ENCODE measurements around the gene TRMT6.

Gene TRMT6

DNA sequence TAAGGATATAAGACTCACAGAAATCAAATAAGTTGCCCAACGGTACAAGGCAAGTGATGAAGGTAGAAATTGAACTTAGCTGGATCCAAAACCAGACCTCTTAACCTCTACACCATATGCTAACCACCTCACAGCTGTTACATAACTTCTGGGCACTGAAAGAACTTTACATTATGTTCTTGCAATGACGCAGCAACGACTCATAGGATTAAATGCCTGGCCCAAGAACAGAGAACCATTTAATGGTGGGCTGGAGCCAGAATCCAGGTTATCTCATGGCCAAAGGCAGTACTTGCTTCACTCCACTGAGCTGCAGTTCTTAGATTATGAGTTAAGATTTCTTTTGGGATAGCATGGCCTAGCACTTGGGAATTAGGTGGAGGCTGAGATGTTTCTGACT, 4.4 kb downstream of the TRMT6 start:
- no peak for DNase-seq

DNA sequence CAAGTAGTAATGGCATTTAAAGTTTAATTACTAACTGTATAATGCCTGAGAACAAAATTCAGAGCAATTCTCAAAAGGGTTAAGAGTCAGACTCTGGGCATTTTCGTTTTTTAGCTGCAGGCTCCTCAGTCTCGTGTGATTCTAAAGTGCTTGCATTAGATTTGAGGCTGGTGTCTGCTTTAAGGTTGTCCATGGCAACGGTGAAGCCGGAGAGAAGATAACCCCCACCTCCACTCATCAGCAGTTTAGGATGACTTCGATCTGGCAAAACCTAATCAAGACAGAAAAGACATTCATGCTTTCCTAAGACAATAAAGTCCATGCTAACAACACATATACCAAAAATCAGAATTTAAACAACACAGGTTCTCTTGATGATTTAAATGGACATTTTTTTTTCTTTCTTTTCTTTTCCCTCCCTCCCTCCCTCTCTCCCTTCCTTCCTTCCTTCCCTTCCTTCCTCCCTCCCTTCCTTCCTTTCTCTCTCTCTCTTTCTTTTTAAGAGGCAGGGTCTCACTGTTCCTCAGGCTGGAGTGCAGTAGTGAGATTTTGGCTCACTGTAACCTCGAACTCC, 11.8 kb downstream of the TRMT6 start:
- no peak for DNase-seq

DNA sequence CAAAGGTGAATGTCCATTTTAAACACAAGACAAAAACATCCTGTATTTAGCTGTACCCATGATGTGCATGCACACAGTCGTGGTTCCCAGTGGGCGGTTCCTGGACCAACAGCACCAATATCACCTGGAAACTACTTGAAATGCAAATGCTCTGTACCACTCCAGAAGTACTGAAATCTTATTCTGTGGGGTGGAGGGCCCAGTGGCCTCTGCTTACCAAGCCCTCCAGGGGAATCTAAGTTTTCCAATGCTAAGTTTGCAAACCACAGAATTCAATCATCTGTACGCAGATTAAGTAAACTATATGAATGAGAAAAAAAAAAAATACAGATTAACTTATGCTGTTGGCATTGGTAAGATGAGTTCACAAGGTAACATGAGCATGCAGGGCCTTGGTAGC, 14.1 kb downstream of the TRMT6 start:
- no peak for DNase-seq

DNA sequence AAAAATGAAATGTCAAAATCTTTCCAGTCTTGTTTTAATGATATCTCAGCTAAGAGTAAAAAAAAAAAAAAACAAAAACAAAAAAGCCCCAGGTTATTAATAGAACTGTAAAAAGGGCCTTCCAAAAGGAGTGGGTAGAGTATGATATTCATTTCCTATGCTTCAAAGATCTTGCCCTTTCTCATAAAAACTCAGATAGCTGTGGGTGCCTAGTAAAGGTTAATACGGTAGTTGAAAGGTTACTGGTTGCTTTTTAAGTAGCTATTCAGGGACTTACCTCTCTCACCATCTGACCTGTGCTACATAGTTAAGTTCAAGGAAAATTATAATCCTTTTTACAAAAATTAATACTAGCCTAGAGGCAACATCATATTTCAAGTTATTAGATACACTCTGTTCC, 14.9 kb downstream of the TRMT6 start:
- DNase-seq: no peak

GRCh38 chr20:5933802-5934436, 16.4 kb downstream of the TRMT6 start:
- DNase-seq: no peak

GRCh38 chr20:5932796-5933195, 17.5 kb downstream of the TRMT6 start:
- no peak for DNase-seq

DNA sequence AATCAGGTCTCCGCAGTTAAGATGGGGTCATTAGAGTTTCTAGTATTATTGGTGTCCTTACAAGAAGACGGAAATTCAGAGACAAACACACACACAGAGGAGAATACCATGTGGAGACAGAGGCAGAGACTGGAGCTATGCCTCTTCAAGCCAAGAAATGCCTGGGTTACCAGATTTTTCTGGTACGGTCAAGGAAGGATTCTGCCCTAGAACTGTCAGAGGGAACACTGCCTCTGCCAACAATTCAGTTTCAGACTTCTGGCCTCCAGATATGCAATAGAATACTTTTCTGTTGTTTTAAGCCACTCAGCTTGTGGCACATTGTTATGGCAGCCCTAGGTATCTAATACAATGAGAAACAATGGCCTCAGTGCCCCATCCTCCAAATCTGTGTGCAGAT, 18.9 kb downstream of the TRMT6 start:
- DNase-seq: no peak

DNA sequence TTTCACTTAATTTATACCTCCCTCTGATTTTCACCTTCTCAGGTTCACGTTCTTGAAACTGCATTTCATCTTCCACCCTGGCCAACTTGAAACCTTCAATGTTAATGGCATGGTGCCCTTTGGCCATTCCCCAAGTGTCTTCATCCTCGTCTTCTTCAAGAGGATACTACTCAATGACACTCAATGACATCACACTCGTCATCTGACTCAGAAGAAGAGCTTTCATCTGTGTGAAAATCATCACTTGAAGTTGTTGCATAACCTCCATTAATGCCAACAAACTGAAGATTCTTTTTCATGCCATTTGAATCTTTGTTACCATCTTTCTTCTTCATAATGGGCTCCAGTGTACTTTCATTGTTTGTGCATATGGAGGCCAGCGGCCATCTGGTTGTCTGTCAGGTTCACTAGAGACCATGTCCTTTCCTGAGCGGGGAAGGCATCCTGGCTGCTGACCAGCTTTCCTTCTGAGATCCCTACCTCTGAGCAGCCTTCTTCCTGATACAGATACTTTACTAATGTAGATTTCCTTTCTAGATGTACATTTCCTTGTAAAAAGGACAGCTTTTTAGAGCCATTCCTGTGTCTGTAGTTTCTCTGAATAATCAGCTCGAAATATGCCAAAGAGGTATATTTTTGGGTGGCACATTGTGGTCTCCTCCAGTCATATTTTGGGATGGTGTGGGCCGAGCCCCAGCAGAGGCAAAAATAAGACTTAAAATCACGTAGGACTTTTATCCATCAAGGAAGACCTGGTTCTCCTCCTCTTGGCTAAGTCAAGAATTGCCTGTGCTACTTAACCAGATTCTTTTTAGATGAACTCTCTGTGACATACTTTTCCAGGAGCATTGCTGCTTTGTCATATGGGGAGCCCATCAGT, 21.3 kb downstream of the TRMT6 start:
- DNase-seq: no peak

- DNase-seq: no peak
Observed at GRCh38 chr20:5927749-5928462, 22.4 kb downstream of the TRMT6 start.

DNA sequence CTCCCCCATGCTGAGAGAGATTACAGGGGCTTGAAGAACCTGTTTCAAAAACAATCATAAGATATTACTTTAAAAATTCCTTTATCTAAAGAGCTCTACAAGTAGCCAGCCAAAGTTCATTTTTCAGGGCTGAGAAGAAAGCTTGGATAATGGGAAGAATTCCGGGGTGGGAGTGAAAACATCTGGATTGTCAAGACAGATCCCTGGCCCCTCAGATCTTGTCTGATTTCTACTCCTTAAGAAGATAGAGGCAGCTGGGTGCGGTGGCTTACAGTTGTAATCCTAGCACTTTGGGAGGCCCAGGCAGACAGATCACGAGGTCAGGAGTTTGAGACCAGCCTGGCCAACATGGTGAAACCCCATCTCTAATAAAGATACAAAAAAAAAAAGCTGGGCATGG, 24.8 kb downstream of the TRMT6 start:
- no peak for DNase-seq

DNA sequence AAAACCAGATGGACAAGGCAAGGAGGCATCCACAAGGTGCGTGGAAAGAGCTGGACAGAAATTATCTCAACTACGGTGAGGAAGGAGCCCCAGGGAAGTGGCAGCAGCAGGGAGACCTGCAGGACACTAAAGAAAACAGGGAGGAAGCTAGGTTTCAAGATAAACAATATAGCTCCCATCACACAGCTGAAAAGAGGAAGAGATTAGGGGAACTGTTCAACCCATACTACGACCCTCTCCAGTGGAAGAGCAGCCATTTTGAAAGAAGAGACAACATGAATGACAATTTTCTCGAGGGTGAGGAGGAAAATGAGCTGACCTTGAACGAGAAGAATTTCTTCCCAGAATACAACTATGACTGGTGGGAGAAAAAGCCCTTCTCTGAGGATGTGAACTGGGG, 26.8 kb downstream of the TRMT6 start:
- DNase-seq: no peak

- no peak for DNase-seq
Observed at GRCh38 chr20:5920581-5920980, 29.8 kb downstream of the TRMT6 start.

DNA sequence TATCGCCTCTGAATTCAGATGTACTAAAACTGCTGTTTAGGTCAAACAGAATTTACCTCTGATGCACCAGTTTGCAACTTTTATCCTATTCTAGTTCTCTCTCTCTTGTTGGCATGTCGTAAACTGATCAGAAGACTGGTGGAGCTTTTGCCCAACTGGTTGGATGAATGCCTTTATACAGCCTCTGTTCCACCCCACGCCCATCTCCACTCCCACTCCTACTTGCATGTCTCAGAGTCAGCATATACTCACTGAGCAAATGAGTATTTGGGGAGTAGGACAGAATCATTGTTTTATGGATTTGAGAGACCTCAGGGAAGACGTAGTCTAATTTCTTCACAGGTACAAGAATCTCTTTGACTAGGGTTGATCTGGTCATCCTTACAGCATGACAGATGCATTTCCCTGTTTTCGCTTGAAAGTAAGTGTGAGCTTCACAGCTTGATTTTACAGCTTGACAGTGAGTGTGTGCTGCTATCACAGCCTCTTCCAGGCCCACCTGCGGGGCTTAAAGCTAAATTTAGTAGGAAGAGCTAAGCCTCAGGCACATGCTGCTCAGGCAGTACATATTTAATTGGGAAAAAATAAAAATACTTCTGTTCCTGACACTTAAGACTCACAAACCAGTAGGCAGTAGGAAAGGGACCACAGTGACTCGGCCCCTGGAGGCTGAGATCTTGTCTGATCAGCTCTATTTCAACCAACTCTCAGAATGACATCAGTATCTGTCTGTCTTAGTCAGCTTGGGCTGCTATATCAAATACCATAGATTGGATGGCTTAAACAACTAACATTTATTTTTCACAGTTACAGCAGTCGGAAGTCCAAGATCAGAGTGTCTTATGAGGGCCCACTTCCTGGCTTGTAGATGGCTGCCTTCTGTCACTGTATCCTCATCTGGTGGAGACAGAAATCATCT, 30.4 kb downstream of the TRMT6 start:
- no peak for DNase-seq

GRCh38 chr20:5918856-5919625, 31.3 kb downstream of the TRMT6 start:
- DNase-seq: no peak

DNA sequence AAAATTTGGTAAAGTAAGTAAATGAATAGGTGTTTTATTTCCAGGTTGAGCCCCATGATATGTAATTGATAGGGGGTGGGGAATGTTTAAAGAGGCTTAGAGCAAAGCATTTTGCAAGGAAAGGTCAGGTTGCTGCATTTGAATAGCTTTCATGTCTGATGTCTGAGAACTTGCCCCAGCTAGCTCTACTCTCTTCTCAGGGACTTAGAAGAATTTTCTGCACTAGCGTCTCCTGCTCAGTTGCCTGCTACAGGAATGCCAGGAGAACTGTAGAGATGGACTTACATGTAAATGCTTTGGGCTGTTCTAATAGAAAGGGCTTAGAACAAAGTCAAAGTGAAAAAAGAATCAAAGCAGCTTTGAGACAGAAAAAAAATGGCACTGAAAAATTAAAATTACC, 35.5 kb downstream of the TRMT6 start:
- DNase-seq: no peak

GRCh38 chr20:5913166-5913565, 37.2 kb downstream of the TRMT6 start:
- no peak for DNase-seq

GRCh38 chr20:5910186-5910585, 40.1 kb downstream of the TRMT6 start:
- DNase-seq: no peak

DNA sequence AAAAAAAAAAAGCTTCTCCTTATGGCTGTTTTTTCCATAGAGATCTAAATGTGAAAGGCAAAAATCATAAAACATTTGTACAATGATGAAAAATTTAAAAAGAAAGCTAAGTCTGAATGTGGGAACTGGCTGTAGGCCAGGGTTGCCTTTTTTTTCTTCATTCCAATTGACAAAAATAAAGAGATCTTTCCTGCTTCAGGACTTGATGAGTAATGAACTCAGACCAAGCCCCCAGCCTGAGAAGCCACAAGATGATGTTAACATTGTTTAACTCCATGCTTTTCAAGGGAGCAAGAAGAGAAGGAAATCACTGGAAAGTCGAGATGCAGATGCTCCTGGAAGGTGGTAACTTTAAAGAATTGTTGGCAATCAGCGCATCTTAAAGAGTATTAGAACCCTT, 41.4 kb downstream of the TRMT6 start:
- no peak for DNase-seq

- DNase-seq: no peak
Observed at GRCh38 chr20:5900908-5901307, 49.4 kb downstream of the TRMT6 start.

DNA sequence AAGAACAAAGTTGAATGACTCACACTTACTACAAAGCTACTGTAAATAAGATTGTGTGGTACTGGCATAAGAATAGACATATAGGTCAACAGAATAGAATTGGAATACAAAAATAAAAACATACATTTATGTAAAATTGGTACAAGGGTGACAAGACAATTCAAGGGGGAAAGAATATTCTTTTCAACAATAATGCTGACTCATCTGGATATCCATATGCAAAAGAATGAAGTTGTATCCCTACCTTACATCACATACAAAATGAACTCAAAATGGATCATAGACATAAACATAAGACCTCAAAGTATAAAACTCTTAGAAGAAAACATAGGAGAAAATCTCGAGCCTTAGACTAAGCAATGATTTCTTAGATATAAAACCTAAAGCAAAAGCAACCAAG, 50.9 kb downstream of the TRMT6 start:
- no peak for DNase-seq

- DNase-seq: no peak
Observed at GRCh38 chr20:5895626-5896025, 54.7 kb downstream of the TRMT6 start.

DNA sequence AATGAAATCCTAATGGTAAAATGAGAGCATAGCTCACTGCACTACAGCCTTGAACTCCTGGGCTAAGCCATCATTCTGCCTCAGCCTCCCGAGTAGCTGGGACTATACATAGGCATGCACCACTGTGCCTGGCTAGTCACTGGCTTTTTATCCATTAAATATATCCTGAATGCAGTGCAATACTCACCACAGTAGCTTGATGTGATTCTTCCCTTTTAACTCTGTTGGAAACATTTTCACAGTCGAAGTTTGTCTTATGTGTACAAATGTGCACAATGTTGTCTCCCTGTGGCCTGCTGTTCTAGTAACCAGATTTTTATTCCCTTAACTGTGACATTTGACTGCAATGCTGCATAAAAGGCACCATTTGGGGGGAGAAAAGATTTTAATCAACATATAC, 56.7 kb downstream of the TRMT6 start:
- DNase-seq: no peak

All from activated CD4-positive, alpha-beta T cell treated with anti-CD3 and anti-CD28 coated beads, Interleukin-2, amount 50 U/mL, for 1 hour (primary cell).